Cardiac fibroblast (primary cell): ENCODE data around the gene POMT2.

Experiments used
- DNase-seq, 2 donors: peaks; one replicate each; pipeline versions ENCODE4 v3.0.0 to v3.0.0-alpha.2; 2010; ENCODE audit warnings: low read depth in 2 of 2
- H3K4me3 ChIP-seq, 2 donors: replicated peaks in 1 of 2; 1 replicate in 1 of 2; 2 replicates in 1 of 2; pipeline ENCODE4 v1.5.1; 2011; ENCODE audit warnings: low read depth in 2 of 2, low read length in 2 of 2, mild to moderate bottlenecking in 2 of 2, moderate library complexity in 1 of 2
- CTCF ChIP-seq: IDR thresholded peaks from one replicate; pipeline ENCODE4 v1.5.1; 2011; ENCODE audit warnings: low read depth, mild to moderate bottlenecking, low read length, inconsistent platforms

POMT2 gene

GRCh38 chr14:77225892-77226557 lies 94.7 kb downstream of the POMT2 start:
- no peak overlapping the region for H3K4me3 ChIP-seq
- DNase-seq, result no peak
- no peak for TF ChIP-seq CTCF

DNA sequence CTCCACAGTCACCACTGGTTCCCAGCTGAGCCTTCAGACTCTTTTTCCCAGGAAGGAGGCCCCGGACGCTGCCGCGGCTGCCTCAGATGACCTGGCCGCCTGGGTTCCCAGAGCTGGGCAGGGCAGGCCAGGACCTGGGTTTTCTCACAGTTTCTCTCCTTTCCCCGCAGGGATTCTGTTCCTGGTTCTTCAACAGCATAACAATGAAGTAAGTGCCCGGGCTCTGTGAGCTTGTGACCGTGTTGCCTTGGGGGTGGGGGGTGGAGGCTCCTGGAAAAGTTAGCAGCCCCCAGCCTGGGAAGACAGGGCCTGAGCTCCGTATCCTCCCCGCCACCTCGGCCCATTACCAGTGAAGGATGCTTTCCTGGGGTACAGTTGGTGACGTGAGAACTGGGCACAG lies 95.4 kb downstream of the POMT2 start:
- H3K4me3 ChIP-seq, result no peak overlapping the region
- no peak for DNase-seq
- TF ChIP-seq CTCF, result no peak
